Measurements from ENCODE around the gene IFT122.

The IFT122 gene

DNA sequence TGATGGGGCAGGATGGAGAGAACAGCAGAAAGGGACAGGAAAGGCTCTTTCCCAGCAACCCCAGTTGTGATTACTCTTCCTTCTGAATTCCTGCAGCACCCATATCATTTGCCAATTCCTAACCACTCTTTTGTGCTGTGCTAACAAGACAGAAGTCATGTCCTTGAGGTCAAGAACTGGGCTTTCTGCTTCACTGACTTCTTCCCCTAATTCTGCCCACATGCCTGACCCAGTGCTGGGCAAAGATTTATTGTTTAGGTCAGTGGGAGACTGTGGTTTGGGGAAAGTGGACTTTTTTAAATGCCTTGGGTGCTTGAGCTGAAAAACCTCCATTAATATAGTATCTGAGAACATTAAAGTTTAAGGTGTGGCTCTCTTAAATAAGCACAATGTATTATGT, 7.4 kb upstream of the IFT122 start:
- in situ Hi-C loops (cut with MboI; ENCODE audit: low pct_unique_long_range_greater_than_20kb, low sequenced_read_pairs) = no loop called here
- no peak for DNase-seq

DNA sequence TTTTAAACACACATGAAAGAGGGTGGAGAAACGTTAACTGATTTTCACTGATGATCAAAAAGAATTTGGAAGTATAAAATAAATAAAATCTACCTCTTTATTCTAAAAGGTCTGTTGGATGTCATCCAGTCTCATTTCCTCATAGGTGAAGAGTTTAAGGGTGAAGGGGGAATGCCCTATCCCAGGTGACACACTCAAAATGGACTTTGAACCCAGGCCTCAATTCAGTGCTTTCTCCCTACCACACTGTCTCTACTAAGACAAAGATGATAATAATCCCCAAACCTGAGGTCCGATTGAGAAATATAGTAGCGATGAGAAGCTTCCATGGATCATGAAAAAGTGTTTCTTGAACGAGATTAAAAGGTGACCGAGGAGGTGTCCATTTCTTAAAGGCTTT, 6.5 kb upstream of the IFT122 start:
- DNase-seq = no peak
- in situ Hi-C loops (cut with MboI; ENCODE audit: low pct_unique_long_range_greater_than_20kb, low sequenced_read_pairs) = no loop called here

DNA sequence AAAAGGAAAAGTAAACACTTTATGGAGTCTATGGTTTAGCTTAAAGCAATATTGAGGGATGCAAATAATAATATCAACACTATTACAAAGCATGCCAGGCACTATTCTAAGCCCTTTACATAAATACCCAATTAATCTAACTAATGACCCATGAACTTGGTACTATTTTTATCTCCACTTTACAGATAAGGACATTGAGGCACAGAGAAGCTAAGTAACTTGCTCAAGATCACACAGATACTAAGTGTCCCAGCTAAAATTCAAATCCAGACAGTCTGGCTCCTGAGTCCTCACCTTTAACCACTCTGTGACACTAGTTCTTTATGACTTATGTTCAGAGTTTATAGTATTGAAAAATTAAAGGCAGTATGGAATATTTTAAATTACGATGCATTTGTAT, 5.9 kb upstream of the IFT122 start:
- in situ Hi-C loops (cut with MboI; ENCODE audit: low pct_unique_long_range_greater_than_20kb, low sequenced_read_pairs) = no loop called here
- no peak for DNase-seq

DNA sequence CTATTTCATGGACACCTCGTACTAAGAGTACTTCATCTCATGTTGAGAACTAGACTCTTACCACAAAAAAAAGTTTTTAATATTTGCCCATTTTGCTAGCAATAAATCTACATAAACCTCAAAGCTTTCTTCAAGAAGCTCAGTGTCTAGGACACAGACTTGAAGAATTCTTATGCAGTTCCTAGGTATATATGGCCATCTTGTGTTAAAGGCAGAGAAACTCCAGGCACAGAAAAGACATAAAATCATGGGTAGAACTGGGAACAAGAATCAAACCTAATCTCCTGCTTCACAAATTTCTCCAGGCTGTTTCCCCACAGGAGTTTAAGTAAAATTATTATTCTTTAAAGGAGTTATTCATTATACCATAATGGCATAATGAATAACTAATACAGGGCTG, 4.7 kb upstream of the IFT122 start:
- DNase-seq = no peak
- in situ Hi-C loops (cut with MboI; ENCODE audit: low pct_unique_long_range_greater_than_20kb, low sequenced_read_pairs) = no loop called here

DNA sequence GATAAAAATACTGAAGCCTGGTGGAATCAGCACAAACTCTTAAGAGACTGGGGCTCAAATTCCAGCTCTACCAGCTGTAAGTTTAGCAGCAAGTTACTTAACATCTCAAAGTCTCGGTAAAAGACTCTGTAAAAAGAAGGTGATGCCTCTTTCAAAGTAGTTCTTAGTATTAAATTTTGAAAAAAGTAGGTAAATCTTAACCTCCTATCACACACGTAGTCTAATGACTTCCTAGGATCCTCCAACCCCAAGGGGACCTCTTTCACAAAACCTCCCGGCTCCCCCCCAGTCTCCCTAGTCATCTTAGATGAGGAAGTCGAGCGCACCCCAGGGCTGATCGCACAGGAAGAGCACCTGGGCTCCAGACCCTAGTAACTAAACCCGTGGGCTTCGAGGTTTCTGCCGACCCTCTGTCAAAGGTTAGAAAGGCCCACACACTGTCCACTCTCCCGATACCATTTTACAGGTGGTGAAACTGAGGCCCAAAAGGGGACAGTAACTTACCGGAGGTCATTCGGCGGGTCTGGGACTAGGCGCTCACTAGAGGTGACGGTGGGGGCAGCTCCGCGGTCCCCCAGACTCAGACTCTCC, 703 bp upstream of the IFT122 start:
- peak; percentile 60 for DNase-seq
- in situ Hi-C loops (cut with MboI; ENCODE audit: low pct_unique_long_range_greater_than_20kb, low sequenced_read_pairs) = no loop called here

DNA sequence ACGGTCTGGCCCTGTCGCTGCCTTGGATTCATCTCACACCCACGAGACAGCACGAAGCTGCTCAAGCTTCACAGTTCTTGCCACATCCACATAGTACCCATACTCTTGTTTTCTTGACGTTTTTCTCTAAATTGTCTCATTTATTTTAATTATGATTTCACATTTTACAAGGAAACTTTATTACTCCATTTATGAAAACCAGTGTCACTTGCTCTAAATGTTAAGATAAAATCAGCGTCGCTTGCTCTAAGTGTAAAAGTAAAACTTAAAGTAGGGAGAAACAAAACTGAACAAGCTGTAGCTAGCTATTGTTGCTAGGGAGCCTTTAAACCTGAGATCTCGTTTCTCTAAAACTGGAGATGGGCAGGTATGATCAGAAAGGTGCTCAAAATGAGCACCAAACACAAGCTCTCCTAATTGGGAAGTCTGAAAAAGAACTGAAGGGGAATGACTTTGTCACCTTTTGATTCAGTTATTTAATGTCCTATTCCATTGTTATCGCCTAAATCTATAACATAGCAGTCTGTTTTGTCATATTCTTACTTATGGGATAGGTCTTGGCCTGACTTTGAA, 680 bp downstream of the IFT122 start:
- in situ Hi-C loops (cut with MboI; ENCODE audit: low pct_unique_long_range_greater_than_20kb, low sequenced_read_pairs) = no loop called here
- no peak for DNase-seq

DNA sequence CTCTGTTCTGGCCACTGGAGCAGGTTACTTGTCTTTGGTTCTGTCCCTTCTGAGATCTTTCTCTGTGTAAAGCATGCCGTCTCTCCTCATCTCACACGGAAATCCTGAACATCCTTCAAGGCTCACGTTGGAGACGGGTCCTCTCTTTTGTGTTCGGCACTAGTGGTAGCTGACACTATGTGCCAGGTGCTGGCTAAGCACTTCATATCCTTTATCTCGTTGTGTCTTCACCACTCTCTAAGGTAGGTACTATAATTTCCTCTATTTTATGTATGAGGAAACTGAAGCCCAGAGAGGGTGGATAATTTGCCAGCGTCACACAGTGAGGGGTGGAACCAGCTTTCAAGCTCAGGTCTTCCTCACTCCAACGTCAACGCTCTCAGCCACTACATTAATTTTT, 1.2 kb downstream of the IFT122 start:
- in situ Hi-C loops (cut with MboI; ENCODE audit: low pct_unique_long_range_greater_than_20kb, low sequenced_read_pairs) = no loop called here
- DNase-seq = peak; percentile 16

DNA sequence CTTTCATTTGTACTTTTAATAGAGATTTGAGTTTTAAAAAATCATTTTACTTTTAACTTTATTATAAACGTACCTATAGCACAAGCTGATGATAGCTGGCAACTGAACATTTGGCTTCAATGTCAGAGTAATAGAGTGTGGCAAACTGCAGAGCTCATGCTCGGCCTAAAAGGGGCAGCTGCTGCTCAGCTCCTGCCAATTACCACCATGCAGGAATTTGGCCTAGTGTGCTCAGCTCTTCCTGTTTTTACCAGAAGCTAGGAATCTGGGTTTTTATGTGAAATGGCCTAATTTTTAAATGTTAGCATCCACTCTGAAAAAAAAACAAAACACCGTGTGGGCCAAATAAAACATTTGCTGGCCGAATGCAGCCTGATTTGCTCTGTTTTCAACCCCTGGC, 1.8 kb downstream of the IFT122 start:
- peak; percentile 37 for DNase-seq
- in situ Hi-C loops (cut with MboI; ENCODE audit: low pct_unique_long_range_greater_than_20kb, low sequenced_read_pairs) = no loop called here

DNA sequence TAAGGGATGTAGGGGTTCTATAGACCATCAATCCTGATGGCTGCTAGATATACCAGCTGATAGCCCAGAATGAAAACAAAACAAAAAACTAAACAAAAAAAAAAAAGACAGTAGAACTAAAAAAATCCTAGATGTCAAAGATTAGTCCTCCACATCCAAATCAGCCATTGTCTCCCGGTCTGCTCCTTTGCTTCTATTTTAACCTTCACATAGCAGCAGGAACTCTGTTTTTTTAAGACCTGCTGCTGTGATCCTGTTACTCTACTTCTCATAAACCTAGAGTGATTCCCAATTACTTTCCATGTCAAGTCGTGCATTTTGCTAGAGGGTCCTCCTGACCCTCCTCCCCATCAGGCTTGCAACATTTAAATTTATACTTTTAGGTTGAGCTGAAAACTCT, 2.5 kb downstream of the IFT122 start:
- in situ Hi-C loops (cut with MboI; ENCODE audit: low pct_unique_long_range_greater_than_20kb, low sequenced_read_pairs) = no loop called here
- DNase-seq = no peak

DNA sequence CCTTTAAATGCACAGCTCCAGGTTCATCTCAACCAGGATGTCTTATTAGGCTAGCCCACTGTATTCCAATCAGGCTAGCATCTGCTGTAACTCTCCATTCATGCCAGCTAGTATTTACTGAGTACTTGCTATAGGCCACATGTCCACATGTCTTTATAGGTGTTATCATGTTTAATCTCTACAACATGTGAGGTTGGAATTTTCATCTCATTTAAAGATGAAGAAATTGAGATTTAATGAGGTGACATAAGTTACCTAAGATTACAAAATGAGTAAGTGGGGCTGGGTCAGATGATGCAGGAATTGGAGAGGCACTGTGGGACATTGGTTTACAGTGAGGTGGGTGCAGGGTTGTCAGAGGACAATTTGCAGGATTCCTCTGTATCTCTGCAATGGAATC, 2.9 kb downstream of the IFT122 start:
- DNase-seq = no peak
- in situ Hi-C loops (cut with MboI; ENCODE audit: low pct_unique_long_range_greater_than_20kb, low sequenced_read_pairs) = no loop called here

DNA sequence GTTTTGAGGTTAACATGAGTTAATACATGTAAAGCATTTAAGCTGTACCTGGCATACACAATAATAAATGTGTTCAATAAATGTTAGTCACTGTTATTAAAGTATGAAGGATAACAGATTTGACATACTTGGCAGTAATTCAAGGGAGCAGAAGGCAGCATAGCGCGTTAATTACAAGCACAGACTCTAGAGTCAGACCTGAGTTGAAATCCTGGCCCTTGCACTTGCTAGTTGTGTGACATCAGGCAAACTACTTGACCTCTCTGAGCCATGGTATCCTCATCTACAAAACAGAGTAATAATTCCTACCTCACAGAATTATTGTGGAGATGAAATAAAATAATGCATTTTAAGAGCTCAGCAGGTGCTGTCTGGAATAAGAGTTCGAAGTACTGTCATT, 5.4 kb downstream of the IFT122 start:
- DNase-seq = no peak
- in situ Hi-C loops (cut with MboI; ENCODE audit: low pct_unique_long_range_greater_than_20kb, low sequenced_read_pairs) = no loop called here

DNA sequence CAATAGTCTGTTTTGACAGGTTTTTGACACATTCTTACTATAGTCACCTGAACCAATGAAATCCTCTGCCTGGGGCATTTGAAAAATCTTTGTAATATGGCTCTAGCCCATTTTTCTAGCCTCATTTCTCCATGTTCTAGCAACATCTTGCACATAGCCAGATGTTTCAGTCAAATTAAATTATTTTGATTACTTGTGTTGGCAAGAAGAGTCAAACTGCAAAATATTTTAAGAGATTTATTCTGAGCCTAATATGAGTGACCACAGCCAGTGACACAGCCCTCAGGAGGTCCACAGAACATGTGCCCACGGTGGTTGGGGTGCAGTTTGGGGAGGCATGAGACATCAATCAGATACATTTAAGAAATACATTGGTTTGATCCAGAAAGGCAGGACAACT, 6.9 kb downstream of the IFT122 start:
- DNase-seq = no peak
- in situ Hi-C loops (cut with MboI; ENCODE audit: low pct_unique_long_range_greater_than_20kb, low sequenced_read_pairs) = no loop called here

DNA sequence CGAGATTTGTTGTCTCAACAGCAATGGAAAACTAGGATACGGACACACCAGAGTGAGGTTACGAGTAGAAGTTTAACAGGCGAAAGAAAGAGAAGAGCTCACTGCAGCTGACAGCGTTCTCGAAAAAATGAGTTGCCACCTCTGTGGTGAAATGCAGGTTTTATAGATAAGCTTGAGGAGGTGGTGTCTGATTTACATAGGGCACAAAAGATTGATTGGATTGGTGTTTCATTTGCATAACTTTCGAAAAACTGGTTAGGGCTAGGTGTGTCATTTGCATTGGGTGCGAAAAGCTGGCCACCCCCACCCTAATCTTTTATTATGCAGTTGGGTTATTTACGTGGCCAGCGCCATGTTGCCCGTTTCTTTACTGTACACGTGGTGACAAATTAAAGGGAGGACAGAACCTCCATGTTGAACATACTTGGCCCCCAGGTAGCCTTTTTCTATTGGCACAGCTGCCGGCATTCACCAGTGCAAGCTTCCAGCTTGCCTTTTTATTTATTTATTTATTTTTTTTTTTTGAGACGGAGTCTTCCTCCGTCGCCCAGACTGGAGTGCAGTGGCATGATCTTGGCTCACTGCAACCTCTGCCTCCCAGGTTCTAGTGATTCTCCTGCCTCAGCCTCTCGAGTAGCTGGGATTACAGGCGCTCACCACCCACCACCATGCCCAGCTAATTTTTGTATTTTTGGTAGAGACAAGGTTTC, 8.3 kb downstream of the IFT122 start:
- in situ Hi-C loops (cut with MboI; ENCODE audit: low pct_unique_long_range_greater_than_20kb, low sequenced_read_pairs) = no loop called here

DNA sequence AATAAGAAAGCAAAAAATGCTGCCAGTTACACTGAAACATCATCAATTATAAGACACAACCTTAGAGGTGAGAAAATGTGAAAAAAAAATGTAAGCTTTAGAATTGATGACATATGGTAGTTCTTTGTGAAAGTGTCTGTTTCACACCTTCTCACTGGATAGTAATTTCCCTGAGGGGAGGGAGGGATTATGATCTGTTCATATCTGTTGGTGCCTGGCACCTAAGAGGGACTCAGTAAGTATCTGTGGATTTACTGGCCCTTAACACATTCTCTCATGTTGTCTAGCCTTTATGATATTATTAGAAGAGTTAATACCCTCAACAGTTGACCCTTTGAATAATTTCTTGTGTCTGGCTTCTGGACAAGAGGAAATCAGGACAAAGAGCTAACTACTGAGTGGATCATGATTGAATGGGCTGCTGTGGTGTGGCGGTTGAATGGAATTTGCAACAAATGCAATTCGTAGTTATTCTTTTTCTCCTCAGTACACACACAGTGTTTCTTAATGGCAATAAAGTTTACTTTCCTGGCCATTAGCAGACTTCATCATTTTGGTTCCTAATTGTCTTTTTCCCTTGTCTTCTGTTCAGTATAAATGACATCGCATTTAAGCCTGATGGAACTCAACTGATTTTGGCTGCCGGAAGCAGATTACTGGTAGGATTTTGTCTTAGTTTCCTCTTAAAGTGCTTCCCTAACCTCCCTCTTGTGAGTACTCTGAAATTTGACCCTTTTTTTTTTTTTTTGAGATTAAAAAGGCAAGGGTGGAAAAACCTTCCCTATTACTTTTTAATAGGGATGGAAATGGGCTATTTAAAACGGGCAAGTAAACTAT, 9.5 kb downstream of the IFT122 start:
- peak; percentile 83 for DNase-seq
- in situ Hi-C loops (cut with MboI; ENCODE audit: low pct_unique_long_range_greater_than_20kb, low sequenced_read_pairs) = no loop called here

More for the DNA sequence above, 8.3 kb downstream of the IFT122 start:
- no peak for DNase-seq

DNA sequence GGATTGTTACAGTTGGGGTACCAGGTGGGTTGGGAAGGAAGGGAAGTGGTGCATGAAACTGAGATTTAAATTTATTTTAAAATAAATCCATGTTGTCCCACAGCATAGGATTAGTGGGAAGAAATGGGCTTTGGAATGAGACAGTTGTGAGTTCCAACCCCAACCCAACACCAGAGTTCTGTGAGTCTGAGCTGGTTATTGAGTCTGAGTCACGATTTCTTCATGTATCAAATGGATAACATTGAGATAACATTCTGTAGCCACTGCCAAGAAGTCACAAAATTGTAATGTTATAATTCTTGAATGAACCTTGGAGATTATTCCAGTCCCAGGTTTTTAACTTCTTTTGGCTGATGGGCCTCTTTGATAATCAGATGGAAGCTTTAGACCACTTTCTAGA, 13.7 kb downstream of the IFT122 start:
- DNase-seq = no peak
- in situ Hi-C loops (cut with MboI; ENCODE audit: low pct_unique_long_range_greater_than_20kb, low sequenced_read_pairs) = no loop called here

DNA sequence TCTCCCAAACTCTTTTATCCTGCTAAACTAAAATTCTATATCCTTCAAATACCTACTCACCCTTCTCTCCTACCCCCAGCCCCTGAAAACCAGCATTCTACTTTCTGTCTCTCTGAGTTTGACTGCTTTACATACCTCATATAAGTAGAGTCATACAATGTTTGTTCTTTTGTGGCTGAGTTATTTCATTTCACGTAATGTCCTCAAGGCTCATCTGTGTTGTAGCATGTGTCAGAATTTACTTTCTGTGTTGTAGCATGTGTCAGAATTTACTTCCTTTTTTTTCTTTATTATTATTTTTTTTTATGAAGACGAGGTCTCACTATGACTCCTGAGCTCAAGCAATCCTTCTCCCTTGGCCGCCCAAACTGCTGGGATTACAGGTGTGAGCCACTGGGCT, 20.1 kb downstream of the IFT122 start:
- in situ Hi-C loops (cut with MboI; ENCODE audit: low pct_unique_long_range_greater_than_20kb, low sequenced_read_pairs) = no loop called here
- no peak for DNase-seq

DNA sequence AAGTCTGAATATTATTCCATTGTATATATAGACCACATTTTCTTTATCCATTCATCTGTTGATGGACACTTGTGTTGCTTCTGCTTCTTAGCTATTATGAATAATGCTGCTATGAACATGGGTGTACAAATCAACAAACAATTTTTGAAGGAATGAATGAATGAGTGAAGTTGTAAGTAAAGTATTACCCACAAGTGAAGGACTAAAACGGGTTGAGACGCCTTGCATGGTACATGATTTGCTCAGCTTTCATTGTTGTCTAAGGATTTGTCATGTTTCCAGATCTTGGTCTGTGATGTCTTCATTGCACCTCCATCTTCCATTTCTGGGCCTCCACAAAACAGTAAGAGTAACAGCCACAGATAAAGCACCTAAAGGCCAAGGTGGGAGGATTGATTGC, 20.5 kb downstream of the IFT122 start:
- in situ Hi-C loops (cut with MboI; ENCODE audit: low pct_unique_long_range_greater_than_20kb, low sequenced_read_pairs) = no loop called here
- DNase-seq = no peak

DNA sequence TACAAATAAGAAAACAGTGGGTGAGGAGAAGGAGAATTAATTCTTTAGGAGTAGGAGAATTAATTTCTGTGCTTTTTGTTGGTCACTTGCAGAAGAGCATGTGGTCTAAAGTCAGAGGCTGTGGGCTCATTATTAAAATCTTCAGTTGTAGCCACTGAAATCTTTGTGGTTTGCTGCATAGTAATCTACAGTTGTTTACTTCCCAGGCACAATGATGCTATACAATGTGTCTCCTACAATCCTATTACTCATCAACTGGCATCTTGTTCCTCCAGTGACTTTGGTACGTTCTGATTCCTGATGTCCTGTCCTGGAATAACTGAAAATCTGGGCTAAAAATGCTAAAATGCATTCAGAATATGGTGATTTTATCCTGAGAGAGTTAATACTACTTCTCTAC, 21.0 kb downstream of the IFT122 start:
- no peak for DNase-seq
- in situ Hi-C loops (cut with MboI; ENCODE audit: low pct_unique_long_range_greater_than_20kb, low sequenced_read_pairs) = no loop called here

DNA sequence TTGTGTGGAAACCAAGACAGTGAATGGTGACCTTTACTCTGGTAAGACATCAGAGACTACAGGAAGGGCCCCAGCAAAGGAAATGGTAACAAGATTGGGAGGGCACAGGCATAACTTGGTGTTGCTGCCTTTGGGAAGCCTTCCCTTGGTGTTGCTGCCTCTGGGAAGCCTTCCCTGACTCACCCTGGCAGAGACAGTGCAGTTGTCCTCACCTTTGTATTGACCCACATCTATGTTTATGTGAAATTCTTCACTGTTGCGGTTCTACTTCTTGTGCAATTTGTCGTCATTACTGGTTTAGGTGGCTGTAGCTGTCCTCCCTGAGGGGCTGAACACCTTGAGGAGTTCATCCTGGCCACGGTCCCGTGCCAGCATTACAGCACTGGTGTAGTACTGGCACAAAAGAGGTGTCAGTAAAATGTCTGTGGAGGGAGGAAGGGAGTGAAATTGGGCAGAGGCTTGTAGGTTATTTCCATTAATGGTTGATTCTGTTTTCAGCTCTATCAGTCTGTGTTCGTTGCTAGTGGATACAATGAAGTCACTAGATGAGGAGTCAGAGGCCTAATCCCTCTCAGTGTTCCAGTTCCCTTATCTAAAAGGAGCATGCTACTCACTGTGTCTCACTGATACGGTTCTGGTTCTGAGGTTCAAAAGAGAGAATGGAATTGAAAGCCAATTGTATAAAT, 21.6 kb downstream of the IFT122 start:
- no peak for DNase-seq
- in situ Hi-C loops (cut with MboI; ENCODE audit: low pct_unique_long_range_greater_than_20kb, low sequenced_read_pairs) = no loop called here
